ENCODE results near the gene AGPAT1.

- TF ChIP-seq, protein P1, sequence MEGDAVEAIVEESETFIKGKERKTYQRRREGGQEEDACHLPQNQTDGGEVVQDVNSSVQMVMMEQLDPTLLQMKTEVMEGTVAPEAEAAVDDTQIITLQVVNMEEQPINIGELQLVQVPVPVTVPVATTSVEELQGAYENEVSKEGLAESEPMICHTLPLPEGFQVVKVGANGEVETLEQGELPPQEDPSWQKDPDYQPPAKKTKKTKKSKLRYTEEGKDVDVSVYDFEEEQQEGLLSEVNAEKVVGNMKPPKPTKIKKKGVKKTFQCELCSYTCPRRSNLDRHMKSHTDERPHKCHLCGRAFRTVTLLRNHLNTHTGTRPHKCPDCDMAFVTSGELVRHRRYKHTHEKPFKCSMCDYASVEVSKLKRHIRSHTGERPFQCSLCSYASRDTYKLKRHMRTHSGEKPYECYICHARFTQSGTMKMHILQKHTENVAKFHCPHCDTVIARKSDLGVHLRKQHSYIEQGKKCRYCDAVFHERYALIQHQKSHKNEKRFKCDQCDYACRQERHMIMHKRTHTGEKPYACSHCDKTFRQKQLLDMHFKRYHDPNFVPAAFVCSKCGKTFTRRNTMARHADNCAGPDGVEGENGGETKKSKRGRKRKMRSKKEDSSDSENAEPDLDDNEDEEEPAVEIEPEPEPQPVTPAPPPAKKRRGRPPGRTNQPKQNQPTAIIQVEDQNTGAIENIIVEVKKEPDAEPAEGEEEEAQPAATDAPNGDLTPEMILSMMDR (IDR thresholded peaks at IDR 0.05): no peak
- TF ChIP-seq POLR2A (IDR thresholded peaks at IDR 0.05): no peak
Measured at GRCh38 chr6:32152769-32153563, 22.9 kb downstream of the AGPAT1 start.

Data from esophagus squamous epithelium (tissue), 4 donors.